K562 (cell line): ENCODE results near the gene TRMU. TPM values are rescaled to one million over a fixed set of nuclear protein-coding genes. Genes with fewer than 3 reads are reported as not detected.

Experiments
- ATF6 ChIP-seq: sonication (generic); formaldehyde crosslinking; IDR thresholded peaks from 2 replicates; pipeline ENCODE4 v1.4.0; 2020; ENCODE audit warnings: mild to moderate bottlenecking, missing genetic modification reagents
- BRF1 ChIP-seq: IDR thresholded peaks from 3 replicates; pipeline ENCODE4 v1.6.1; 2011; ENCODE audit warnings: borderline replicate concordance, mild to moderate bottlenecking; ENCODE audit not compliant: insufficient read length; ENCODE audit errors: extremely low read depth
- CAMTA2 ChIP-seq: fragments of 250-450 bp; sonication (Bioruptor Pico); conservative IDR thresholded peaks from 2 replicates; pipeline ENCODE4 v1.5.1; 2022
- CBX2 ChIP-seq: fragments of 200-600 bp; sonication (generic); IDR thresholded peaks from one replicate; pipeline ENCODE4 v1.6.1; 2012; ENCODE audit warnings: mild to moderate bottlenecking, low read length, inconsistent platforms; ENCODE audit not compliant: insufficient read depth, poor library complexity, severe bottlenecking
- ETV1 ChIP-seq: fragments of 450-650 bp; conservative IDR thresholded peaks from 2 replicates; pipeline ENCODE4 v1.6.1; 2016; ENCODE audit warnings: missing genetic modification characterization, control low read depth, low read depth, missing compliant biosample characterization
- GTF2F1 ChIP-seq: IDR thresholded peaks from 2 replicates; pipeline ENCODE4 v1.6.1; 2011; ENCODE audit warnings: low read depth, low read length, improper control_type of control experiment
- ILF3 ChIP-seq: fragments of 450-650 bp; IDR thresholded peaks from 2 replicates; pipeline ENCODE4 v1.6.1; 2018; ENCODE audit warnings: antibody characterized with exemption, mild to moderate bottlenecking, moderate library complexity, borderline replicate concordance
- MYBL2 ChIP-seq, 2 experiments: fragments of 450-650 bp in 1 of 2; sonication (generic) in 1 of 2; formaldehyde crosslinking in 1 of 2; IDR thresholded peaks; 2 replicates each; pipeline versions ENCODE4 v1.6.1 to v1.8.1; 2017 to 2022; ENCODE audit warnings: borderline replicate concordance in 1 of 2, inconsistent platforms in 1 of 2, low read depth in 1 of 2, mild to moderate bottlenecking in 1 of 2, missing genetic modification reagents in 1 of 2, moderate library complexity in 1 of 2
- MYC ChIP-seq, 2 experiments: fragments of 250-450 bp in 1 of 2; sonication (Bioruptor Pico) in 1 of 2; IDR thresholded peaks; 2 replicates each; pipeline versions ENCODE4 v1.5.1 to v1.6.1; 2012 to 2021; ENCODE audit warnings: low read depth in 2 of 2, borderline replicate concordance in 1 of 2, improper control_type of control experiment in 1 of 2, low read length in 1 of 2, mild to moderate bottlenecking in 1 of 2, moderate library complexity in 1 of 2
- ZBTB1 ChIP-seq: sonication (generic); formaldehyde crosslinking; IDR thresholded peaks from 2 replicates; pipeline ENCODE4 v1.8.1; 2023; ENCODE audit warnings: missing genetic modification reagents, low read depth, mild to moderate bottlenecking, borderline replicate concordance
- ZBTB33 ChIP-seq: sonication (generic); formaldehyde crosslinking; IDR thresholded peaks from 2 replicates; pipeline ENCODE4 v1.8.1; 2023; ENCODE audit warnings: mild to moderate bottlenecking, missing genetic modification reagents
- ZNF384 ChIP-seq: IDR thresholded peaks from 2 replicates; pipeline ENCODE4 v1.6.1; 2012; ENCODE audit warnings: low read depth, low read length, improper control_type of control experiment
- ZNF584 ChIP-seq: fragments of 200-800 bp; sonication (Bioruptor generic); IDR thresholded peaks from 2 replicates; pipeline ENCODE4 v1.6.1; 2016; ENCODE audit warnings: low read depth, mild to moderate bottlenecking, missing genetic modification characterization, missing compliant biosample characterization
- polyA plus RNA-seq, 8 experiments: library from polyadenylated mRNA; depleted of rRNA in 4 of 8; stranded (reverse) in 5 of 8; unstranded in 3 of 8; fragments of >200 nt; fragmentation: Nextera tagmentation in 2 of 8; fragmentation: Illumina TruSeq in 1 of 8; extraction: Ambion mirVana in 2 of 8; extraction: Trizol in 1 of 8; gene quantifications; 2 replicates each; pipeline versions ENCODE4 v1.2.1 to v1.2.3, GENCODE V29; 2011 to 2014; ENCODE audit warnings: inconsistent platforms in 1 of 8, missing spikeins in 1 of 8
- total RNA-seq, 7 experiments: library from RNA; depleted of rRNA in 6 of 7; stranded (reverse); fragments of >200 nt in 6 of 7; fragmentation: Illumina TruSeq in 2 of 7; extraction: Trizol in 2 of 7; gene quantifications; 2 replicates each; pipeline versions ENCODE4 v1.2.1 to v1.2.3, GENCODE V29; 2011 to 2021; ENCODE audit warnings: low replicate concordance in 1 of 7
- TF ChIP-seq, protein P1 (sequence below): sonication (generic); formaldehyde crosslinking; IDR thresholded peaks from 2 replicates; pipeline ENCODE4 v1.8.0; 2023; ENCODE audit warnings: mild to moderate bottlenecking, missing genetic modification reagents
- TF ChIP-seq, protein P2 (sequence below), 2 experiments: fragments of 450-650 bp in 1 of 2; sonication (generic) in 1 of 2; formaldehyde crosslinking in 1 of 2; IDR thresholded peaks in 1 of 2; conservative IDR thresholded peaks in 1 of 2; 2 replicates each; pipeline versions ENCODE4 v1.6.1 to v1.8.1; 2016 to 2023; ENCODE audit warnings: mild to moderate bottlenecking in 2 of 2, moderate library complexity in 2 of 2, inconsistent platforms in 1 of 2, missing genetic modification reagents in 1 of 2

TRMU gene
- total and polyA plus RNA-seq, 9 of the 15 experiments (the other 6 are each of a cell fraction or from before 2014, with no cell fraction given), result 2.3 to 49.9 (median 35.3) TPM

- TF ChIP-seq, protein P1, sequence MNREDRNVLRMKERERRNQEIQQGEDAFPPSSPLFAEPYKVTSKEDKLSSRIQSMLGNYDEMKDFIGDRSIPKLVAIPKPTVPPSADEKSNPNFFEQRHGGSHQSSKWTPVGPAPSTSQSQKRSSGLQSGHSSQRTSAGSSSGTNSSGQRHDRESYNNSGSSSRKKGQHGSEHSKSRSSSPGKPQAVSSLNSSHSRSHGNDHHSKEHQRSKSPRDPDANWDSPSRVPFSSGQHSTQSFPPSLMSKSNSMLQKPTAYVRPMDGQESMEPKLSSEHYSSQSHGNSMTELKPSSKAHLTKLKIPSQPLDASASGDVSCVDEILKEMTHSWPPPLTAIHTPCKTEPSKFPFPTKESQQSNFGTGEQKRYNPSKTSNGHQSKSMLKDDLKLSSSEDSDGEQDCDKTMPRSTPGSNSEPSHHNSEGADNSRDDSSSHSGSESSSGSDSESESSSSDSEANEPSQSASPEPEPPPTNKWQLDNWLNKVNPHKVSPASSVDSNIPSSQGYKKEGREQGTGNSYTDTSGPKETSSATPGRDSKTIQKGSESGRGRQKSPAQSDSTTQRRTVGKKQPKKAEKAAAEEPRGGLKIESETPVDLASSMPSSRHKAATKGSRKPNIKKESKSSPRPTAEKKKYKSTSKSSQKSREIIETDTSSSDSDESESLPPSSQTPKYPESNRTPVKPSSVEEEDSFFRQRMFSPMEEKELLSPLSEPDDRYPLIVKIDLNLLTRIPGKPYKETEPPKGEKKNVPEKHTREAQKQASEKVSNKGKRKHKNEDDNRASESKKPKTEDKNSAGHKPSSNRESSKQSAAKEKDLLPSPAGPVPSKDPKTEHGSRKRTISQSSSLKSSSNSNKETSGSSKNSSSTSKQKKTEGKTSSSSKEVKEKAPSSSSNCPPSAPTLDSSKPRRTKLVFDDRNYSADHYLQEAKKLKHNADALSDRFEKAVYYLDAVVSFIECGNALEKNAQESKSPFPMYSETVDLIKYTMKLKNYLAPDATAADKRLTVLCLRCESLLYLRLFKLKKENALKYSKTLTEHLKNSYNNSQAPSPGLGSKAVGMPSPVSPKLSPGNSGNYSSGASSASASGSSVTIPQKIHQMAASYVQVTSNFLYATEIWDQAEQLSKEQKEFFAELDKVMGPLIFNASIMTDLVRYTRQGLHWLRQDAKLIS, result no peak
- TF ChIP-seq ATF6, result no peak
- TF ChIP-seq CAMTA2 (CRISPR knock-in tag), result no peak
- TF ChIP-seq MYBL2 (IDR thresholded peaks at IDR 0.05; ENCODE audit: low read depth), result peak; percentile 94
- peak; percentile 75; the same call in 1 of the 2 replicates for TF ChIP-seq MYBL2 (CRISPR knock-in tag; IDR thresholded peaks at IDR 0.05; ENCODE audit: borderline replicate concordance)
- peak; percentile 48; the same call in 1 of the 2 replicates for TF ChIP-seq GTF2F1
- TF ChIP-seq ZBTB33, result peak; percentile 30; the same call in 1 of the 2 replicates
- no peak for TF ChIP-seq ZNF584
- TF ChIP-seq MYC (IDR thresholded peaks at IDR 0.05; ENCODE audit: low read depth, low read length), result peak; percentile 51; the same call in 1 of the 2 replicates
- TF ChIP-seq MYC (CRISPR knock-in tag; IDR thresholded peaks at IDR 0.05; ENCODE audit: borderline replicate concordance, low read depth), result no peak
- peak; percentile 83 for TF ChIP-seq ETV1 (tag)
- TF ChIP-seq BRF1, result no peak
- TF ChIP-seq CBX2, result no peak
- TF ChIP-seq ILF3, result no peak
- no peak for TF ChIP-seq ZNF384
- no peak for TF ChIP-seq ZBTB1 (CRISPR knock-in tag)
- TF ChIP-seq, protein P2, sequence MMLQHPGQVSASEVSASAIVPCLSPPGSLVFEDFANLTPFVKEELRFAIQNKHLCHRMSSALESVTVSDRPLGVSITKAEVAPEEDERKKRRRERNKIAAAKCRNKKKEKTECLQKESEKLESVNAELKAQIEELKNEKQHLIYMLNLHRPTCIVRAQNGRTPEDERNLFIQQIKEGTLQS (IDR thresholded peaks at IDR 0.05), result no peak
- TF ChIP-seq, protein P2 (CRISPR knock-in tag; conservative IDR thresholded peaks at IDR 0.05), result no peak
These were observed 39.0 kb upstream of the TRMU start, which contains the start of gene GTSE1 (continued) for GRCh38 chr22:46296257-46297150.
